OCI-LY1 (cell line): ENCODE measurements around the gene ANKS1A.

Experiments
- EZH2 ChIP-seq: fragments of 200-600 bp; sonication (generic), shearing (Covaris generic); IDR thresholded peaks from 2 replicates; pipeline ENCODE4 v1.8.0; 2017; ENCODE audit warnings: borderline replicate concordance, mixed run types, mild to moderate bottlenecking, antibody characterized with exemption, low read length, moderate library complexity, mixed read lengths
- TF ChIP-seq, protein P1 (sequence below): fragments of 200-600 bp; sonication (generic), shearing (Covaris generic); IDR thresholded peaks from 2 replicates; pipeline ENCODE4 v1.5.1; 2017; ENCODE audit warnings: mild to moderate bottlenecking, antibody characterized with exemption, low read length, moderate library complexity, mixed read lengths

DNA sequence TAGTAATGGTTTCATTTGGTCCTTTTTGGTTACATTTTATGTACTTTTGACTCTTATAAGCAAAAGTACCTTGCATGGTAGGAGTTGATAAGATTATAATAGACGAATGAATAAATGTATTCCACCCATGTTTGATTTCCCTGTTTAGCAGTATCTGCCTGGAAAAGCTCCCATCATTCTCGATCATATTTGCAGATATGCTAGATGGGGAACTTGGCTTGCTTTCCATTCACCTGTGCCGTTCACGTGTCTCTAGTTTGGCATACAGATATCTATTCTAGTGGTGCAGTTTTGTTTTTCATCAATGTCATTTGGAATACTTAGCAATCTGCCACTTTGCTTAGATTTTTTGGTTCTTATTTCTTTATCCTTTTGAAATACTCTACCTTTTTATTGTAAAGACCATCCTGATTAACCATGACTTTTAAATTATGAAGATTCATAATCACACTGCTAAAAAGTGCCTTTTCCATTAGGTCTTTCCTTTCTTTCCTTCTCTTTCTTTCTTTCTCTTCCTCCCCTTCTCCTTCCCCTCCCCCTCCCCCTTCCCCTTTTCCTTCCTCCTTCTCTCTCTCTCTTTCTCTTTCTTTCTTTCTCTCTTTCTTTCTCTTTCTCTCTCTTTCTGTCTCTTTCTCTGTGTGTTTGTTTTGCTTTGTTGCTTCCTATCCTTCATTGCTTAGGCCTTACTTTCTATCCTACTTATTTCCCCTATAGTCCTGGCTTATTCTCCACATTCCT lies 40.4 kb downstream of the ANKS1A start:
- TF ChIP-seq, protein P1, sequence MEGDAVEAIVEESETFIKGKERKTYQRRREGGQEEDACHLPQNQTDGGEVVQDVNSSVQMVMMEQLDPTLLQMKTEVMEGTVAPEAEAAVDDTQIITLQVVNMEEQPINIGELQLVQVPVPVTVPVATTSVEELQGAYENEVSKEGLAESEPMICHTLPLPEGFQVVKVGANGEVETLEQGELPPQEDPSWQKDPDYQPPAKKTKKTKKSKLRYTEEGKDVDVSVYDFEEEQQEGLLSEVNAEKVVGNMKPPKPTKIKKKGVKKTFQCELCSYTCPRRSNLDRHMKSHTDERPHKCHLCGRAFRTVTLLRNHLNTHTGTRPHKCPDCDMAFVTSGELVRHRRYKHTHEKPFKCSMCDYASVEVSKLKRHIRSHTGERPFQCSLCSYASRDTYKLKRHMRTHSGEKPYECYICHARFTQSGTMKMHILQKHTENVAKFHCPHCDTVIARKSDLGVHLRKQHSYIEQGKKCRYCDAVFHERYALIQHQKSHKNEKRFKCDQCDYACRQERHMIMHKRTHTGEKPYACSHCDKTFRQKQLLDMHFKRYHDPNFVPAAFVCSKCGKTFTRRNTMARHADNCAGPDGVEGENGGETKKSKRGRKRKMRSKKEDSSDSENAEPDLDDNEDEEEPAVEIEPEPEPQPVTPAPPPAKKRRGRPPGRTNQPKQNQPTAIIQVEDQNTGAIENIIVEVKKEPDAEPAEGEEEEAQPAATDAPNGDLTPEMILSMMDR: no peak
- TF ChIP-seq EZH2: no peak
